Lower leg skin (tissue), 3 donors: Measurements from ENCODE around the gene CDHR4.
"Not testable (repeated sequence)": the region's sequence is repeated elsewhere in the genome, so short reads cannot be mapped to it uniquely, and the experiment has no call there.

Experiments used
- POLR2A ChIP-seq, 2 donors: fragments of 450-650 bp; IDR thresholded peaks; one replicate each; pipeline ENCODE4 v1.6.1; 2016 to 2017; ENCODE audit warnings: antibody characterized with exemption in 2 of 2, mild to moderate bottlenecking in 1 of 2, moderate library complexity in 1 of 2
- TF ChIP-seq, protein P1 (sequence below), 3 donors: fragments of 450-650 bp; IDR thresholded peaks; one replicate each; pipeline ENCODE4 v1.5.1; 2016; ENCODE audit warnings: antibody characterized with exemption in 3 of 3, mild to moderate bottlenecking in 3 of 3, moderate library complexity in 2 of 3

DNA sequence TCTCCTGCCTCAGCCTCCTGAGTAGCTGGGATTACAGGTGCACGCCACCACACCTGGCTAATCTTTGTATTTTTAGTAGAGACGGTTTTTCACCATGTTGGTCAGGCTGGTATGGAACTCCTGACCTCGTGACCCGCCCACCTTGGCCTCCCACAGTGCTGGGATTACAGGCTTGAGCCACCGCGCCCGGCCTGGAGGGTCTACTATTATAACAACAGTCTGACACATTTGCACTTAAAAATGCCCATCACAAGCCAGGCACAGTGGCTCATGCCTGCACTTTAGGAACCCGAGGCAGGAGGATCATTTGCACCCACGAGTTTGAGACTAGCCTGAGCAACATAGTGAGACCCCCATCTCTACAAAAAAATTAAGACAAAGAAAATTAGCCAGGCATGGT lies 17.4 kb downstream of the CDHR4 start:
- TF ChIP-seq, protein P1, sequence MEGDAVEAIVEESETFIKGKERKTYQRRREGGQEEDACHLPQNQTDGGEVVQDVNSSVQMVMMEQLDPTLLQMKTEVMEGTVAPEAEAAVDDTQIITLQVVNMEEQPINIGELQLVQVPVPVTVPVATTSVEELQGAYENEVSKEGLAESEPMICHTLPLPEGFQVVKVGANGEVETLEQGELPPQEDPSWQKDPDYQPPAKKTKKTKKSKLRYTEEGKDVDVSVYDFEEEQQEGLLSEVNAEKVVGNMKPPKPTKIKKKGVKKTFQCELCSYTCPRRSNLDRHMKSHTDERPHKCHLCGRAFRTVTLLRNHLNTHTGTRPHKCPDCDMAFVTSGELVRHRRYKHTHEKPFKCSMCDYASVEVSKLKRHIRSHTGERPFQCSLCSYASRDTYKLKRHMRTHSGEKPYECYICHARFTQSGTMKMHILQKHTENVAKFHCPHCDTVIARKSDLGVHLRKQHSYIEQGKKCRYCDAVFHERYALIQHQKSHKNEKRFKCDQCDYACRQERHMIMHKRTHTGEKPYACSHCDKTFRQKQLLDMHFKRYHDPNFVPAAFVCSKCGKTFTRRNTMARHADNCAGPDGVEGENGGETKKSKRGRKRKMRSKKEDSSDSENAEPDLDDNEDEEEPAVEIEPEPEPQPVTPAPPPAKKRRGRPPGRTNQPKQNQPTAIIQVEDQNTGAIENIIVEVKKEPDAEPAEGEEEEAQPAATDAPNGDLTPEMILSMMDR (IDR thresholded peaks at IDR 0.05): not testable (repeated sequence)
- TF ChIP-seq POLR2A (IDR thresholded peaks at IDR 0.05): not testable (repeated sequence)
